ENCODE data around the gene PTPRN2.
"Not testable (repeated sequence)": the region's sequence is repeated elsewhere in the genome, so short reads cannot be mapped to it uniquely, and the experiment has no call there.

Gene PTPRN2

DNA sequence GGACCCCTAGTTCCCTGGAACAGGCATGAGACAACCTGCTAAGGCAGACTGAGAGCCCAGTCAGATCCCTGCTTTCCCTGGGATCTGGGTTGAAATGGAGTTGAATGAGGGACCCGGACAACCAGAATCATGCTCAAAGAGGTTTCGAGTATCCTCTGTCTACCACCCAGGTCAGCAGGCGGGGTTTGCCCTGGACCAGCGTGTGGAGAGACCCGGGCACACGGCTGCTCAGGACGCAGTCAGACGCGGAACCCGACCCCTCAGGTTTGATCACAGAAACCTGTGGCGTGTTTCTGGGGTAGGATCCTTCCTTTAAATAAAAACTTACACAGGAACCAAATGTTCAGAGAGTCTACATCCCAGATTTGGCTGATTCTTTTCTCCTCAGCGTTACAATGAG lies 330.6 kb downstream of the PTPRN2 start:
- DNase-seq (ENCODE audit: low read depth, low spot score) = no peak

DNA sequence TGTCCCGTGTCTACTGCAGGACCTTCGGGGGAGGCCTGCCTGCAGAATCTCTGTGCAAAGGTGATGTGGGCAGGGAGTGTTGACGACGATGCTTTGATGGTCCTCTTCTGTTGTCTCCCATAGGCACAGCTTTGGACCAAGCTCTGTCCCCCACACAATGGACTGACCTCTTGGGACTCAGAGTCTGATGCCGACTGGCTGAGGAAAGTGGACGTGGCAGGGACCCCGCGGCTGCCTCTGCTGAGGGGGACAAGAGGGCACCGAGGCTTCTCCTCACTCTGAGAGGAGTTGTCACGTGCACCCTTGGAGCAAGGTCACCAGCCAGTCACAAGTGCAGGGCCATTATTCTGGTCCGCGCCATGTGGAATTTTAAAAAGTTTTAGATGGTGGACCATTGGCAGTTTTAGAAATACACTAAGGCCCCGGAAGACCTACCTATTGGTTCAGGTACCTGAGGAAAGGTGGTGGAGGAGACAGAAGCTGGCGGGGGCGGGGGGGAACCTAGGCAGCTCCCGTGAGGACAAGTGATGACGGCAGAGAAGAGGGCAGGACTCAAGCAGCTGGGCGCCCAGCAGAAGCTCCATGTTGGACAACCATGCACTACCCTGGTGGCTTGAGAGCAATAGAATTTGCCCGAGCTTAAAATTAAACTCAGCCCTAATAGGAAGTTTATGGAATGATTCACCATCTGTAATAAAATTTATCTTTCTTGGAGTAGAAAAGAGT lies 331.4 kb downstream of the PTPRN2 start:
- no peak overlapping the region for H3K27ac ChIP-seq
- DNase-seq (ENCODE audit: low read depth, low spot score) = no peak

More for the DNA sequence above, 330.6 kb downstream of the PTPRN2 start:
- H3K27ac ChIP-seq = no peak overlapping the region

DNA sequence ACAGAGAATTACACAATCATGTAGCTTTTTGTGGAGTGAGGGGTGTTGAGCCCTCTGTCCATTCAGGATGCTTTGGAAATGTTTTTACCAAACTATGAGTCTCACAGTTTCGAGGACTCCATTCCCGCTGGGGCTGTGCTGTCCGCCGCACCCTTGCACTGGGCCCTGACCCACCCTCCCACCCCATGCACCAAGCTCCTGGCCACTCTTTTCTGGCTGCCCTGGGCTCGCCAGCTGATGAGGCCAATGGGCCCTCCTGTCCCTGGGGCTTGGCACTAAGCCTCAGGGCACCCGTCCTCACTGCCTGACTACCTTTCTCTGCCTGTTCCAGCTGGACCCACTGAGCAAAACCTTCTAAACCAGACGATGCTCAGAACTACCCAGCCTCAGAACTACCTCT lies 332.1 kb downstream of the PTPRN2 start:
- DNase-seq (ENCODE audit: low read depth, low spot score) = no peak
- H3K27ac ChIP-seq = no peak overlapping the region

DNA sequence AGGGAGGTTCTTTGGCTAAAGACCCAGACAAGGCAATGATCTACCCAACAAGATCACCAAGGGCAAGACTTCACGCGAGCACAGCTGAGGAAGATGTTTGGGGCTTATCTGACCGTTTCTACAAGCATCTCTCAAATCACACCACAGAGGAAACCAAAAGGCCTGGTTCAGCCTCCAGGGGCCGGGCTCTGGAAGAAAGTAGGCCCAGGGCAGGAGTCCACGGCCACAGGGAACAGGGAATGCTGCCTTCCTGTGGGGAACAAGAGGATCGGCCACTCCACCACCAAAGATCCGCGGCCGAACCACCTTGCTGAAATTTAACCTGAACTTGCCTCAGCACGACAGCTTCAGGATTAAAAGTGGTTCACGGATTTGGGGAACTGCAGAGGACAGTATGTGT lies 332.5 kb downstream of the PTPRN2 start:
- H3K27ac ChIP-seq = no peak overlapping the region
- DNase-seq (ENCODE audit: low read depth, low spot score) = no peak

DNA sequence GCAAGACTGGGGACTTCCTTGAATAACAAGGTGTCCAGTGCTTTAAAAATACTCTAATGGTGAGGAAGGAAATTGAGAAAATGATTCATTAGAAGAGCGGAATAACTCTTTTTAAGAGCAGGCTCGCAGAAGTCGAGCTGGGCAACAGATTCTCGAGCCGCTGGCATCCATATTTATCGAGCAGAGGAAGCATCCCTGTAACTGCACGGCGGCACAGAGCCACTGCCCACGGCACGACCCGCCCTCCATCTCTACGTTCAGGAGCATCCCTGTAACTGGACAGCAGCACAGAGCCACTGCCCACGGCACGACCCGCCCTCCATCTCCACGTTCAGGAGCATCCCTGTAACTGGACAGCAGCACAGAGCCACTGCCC lies 334.0 kb downstream of the PTPRN2 start:
- not testable (repeated sequence) for DNase-seq (ENCODE audit: low read depth, low spot score); H3K27ac ChIP-seq

DNA sequence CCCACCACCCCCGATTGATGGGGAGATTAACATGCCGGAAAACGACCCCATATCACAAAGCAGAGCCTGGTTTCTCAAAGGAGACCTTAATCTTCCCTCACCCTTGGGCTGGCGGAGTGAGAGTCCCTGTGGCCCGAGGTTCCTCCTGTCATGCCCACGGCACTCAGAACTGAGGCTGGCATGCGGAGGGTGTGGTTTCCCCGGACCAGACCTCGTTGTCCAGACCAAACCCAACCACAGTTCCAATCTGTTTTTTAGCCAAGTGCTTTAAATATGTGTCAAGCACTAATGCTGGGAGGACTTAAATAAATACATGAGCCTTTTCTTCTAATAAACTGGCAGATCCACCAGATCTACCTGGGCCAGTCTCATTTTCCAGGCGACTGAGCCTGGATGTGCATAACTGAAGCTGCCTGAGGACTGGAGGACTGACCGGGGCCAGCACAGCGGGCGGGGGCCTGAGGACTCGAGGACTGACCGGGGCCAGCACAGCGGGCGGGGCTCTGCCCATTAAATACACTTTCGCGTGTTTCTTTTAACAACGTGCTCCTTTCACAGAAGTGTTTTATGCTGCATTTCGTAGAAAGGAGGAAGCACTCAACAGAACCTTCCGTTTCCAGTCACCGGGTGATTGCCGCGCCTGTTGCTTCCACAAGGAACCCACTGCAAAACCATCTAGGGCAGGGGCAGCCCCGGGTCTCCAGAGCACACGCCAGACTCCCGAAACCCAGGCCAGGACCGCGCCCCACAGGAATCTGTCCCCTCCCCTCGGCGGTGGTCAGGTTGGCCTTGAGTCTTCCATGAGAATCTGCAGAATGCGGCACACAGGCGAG lies 334.6 kb downstream of the PTPRN2 start:
- no peak for DNase-seq (ENCODE audit: low read depth, low spot score)
- H3K27ac ChIP-seq = no peak overlapping the region

DNA sequence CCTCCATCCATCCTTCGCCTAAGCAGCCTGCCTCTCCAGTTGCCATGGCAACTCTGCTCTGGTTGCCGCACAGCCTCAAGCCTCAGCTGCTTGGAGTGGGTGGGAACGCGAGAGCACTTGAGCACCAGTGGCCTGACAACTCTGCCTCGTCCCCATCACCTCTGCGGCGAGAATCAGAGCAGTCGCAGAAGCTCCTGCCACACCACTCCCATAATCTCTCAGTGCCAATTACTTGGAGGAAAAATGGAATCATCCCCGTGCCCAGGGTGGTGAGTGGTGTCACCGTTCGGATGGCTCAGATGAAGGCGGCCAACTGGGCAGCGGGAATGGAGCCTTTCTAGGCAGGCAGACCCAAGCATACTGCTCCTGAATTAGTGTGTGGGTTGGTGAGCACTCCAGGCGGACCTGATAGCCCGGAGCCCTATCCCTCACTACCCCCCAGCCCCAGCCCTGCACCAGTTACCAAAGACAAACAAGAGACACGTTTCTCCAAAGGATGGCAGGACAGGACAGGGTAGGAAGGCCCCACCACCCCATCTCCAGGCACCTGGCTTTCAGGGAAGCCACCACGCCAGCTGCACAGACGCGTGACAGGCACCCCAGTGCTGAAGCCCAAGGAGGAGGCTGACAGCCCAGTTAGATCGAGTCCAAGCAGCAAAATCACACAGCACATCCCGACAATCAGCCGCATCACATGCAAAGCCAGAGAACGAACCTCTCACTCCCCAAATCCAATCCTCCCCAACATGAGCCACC lies 335.4 kb downstream of the PTPRN2 start:
- H3K27ac ChIP-seq = no peak overlapping the region
- DNase-seq (ENCODE audit: low read depth, low spot score) = no peak

DNA sequence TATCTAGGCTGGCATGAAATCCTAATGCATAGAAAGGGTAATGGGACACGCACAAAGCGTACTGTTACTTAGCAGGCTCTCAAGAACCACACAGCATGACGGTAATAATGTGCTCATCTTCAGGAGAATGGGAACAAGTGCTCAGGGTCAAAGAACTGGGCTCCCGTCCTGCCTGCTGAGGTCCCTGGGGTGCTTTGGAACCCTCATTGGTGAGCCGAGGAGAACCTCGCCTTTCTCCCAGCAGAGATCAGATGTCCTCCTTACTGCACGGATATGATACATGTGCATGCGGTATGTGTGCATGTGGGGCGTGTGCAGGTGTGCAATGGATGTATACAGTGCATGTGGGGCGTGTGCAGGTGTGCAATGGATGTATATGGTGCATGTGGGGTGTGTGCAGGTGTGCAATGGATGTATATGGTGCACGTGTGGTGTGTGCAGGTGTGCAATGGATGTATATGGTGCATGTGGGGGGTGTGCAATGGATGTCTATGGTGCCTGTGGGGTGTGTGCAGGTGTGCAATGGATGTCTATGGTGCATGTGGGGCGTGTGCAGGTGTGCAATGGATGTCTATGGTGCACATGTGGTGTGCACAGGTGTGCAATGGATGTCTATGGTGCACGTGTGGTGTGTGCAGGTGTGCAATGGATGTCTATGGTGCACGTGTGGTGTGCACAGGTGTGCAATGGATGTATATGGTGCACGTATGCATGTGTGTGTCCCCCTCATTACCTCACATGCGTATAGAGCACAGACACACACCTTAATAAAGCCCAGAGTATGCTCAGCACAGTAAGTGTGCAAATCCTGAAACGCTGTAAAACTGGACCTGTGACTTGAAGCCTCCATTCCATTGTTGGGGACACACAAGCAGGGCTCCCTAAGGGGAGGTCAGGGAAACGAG lies 336.3 kb downstream of the PTPRN2 start:
- H3K27ac ChIP-seq = no peak overlapping the region

DNA sequence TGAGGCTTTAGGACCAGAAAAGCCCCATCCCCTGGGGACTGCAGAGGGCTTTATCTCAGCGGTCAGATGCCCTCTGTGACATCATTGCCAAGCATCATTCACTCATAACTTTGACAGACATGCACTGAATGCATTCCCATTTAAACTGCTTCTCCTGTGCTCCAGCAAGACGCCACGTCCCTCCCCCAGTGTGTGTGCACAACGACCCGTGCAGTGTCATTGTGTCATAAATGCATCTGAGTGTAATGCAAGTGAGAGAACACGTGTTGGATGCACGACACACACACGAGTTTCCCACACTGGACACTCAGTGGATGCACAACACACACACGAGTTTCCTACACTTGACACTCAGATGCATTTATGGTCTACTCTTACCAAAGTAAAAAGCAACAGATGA lies 337.9 kb downstream of the PTPRN2 start:
- no peak for DNase-seq (ENCODE audit: low read depth, low spot score)
- H3K27ac ChIP-seq = no peak overlapping the region

More for the DNA sequence above, 336.3 kb downstream of the PTPRN2 start:
- DNase-seq (ENCODE audit: low read depth, low spot score) = no peak

DNA sequence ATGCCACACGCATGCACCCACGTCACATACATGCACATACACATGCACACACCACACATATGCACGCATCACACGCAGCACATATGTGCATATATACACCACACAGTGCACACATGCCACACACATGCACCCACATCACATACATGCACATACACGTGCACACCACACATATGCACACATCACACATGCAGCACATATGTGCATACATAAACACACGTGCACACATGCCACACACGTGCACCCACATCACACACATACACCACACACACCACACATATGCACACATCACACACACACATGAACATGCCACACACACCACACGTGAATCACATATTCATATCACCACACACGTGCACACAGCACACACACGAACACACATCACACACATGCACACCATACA lies 338.8 kb downstream of the PTPRN2 start:
- no peak overlapping the region for H3K27ac ChIP-seq
- DNase-seq (ENCODE audit: low read depth, low spot score) = no peak

DNA sequence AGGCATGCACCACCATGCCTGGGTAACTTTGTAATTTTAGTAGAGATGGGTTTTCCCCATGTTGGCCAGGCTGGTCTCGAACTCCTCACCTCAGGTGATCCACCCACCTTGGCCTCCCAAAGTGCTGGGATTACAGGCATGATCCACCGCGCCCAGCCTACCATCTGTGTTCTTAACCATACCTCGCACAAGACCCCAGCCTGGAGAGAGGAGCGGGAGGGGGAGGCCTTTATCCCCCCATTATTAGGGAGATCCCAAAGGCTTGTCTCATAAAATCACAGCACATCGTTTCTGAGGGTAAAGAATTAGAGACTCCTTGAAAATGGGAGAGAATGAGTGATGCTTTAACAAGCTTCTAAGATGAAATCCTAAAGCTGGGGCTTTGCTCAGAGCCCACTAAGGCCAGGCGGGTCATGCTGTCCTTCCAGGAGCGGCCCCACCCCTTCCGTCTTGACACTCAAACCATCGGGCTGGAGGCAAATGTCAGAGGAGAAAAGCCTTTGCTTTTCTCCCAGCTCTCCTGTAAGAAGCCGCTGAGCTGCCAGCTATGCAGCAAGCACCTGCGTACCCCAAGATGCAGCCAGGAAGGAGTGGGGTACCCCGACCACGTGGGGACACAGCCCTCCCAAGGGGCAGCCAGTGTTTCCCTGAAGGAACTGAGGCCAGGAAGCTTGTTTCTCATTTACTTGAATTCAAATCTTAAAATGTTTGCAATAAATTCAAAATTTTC lies 339.7 kb downstream of the PTPRN2 start:
- DNase-seq (ENCODE audit: low read depth, low spot score) = no peak
- no peak overlapping the region for H3K27ac ChIP-seq

DNA sequence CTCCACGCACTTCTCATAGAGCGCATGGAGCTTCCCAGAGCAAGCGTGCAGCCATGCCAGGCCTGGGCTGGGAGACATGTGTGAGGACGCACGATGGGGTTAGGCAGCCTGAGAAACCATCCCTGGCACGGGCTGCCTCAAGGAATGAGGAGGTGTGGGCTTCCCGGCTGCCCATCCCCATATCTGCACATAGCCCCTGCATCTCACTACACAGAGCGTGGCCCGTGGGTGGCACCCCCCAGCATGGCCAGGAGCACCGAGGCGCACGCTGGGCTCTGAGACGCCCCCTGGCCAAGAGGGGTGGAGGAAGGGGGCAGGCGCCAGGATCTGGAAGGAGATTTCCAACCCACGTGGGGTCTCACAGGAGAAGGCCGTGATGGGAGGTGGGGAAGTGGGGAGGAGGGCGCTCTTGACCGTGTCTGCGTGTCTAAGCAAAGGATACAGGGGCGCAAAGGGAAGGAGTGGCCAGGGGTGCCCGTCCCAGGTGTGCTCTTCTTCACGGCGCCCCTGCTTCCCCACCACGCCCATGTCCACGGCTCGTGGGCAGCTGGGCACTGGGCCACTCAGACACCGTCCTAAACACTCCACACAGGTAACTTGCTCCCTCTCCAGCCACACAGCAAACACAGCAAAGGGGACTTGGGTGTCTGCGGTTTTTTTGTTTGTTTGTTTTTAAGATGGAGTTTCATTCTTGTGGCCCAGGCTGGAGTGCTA lies 340.5 kb downstream of the PTPRN2 start:
- no peak overlapping the region for H3K27ac ChIP-seq
- DNase-seq (ENCODE audit: low read depth, low spot score) = no peak

DNA sequence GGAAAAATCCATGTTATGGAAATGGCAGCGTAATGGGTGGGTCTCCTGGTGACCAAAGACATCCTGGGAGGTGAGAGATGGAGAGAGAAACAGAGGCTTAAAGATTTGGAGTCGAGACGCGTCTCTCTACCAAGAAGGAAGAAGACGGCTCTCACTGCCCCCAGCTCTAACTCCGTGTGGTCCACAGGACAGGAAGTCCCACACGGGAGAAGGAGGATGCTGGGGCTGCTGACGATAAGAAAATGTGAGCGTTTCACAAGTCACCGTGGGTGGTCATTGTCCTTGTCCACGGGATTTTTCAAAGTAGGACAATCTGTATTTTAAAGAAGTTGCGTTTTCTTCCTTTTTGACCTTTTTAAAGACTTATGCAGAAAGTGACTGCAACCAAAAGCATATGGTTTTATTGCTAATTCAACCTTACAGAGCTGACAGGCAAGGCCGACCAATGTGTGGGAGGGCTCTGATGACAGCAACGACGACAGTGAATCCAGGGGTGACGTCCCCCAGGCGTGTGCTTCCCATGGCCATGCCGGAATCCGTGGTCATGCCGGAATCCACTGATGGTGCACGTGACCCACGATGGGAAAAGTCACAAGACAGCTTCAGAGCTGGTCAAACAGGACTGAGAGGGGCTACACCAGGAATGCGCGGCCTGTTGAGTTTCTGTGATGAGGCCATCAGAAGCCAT lies 341.2 kb downstream of the PTPRN2 start:
- DNase-seq (ENCODE audit: low read depth, low spot score) = no peak
- no peak overlapping the region for H3K27ac ChIP-seq

DNA sequence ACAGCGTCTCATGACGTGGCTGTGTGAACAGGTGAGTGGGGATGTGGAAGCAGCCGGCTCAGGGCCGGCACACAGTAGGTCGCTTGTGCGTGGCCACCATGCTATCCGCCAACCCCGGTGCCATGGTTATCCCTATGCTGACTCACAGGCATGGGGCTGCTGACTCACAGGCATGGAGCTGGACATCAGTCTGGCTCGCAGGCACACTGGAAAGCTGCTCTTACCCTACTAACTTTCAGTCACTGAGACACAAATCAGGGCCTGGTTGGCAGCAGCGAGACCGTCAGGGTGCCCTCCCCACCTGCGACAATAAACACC lies 341.9 kb downstream of the PTPRN2 start:
- H3K27ac ChIP-seq = no peak overlapping the region
- no peak for DNase-seq (ENCODE audit: low read depth, low spot score)

DNA sequence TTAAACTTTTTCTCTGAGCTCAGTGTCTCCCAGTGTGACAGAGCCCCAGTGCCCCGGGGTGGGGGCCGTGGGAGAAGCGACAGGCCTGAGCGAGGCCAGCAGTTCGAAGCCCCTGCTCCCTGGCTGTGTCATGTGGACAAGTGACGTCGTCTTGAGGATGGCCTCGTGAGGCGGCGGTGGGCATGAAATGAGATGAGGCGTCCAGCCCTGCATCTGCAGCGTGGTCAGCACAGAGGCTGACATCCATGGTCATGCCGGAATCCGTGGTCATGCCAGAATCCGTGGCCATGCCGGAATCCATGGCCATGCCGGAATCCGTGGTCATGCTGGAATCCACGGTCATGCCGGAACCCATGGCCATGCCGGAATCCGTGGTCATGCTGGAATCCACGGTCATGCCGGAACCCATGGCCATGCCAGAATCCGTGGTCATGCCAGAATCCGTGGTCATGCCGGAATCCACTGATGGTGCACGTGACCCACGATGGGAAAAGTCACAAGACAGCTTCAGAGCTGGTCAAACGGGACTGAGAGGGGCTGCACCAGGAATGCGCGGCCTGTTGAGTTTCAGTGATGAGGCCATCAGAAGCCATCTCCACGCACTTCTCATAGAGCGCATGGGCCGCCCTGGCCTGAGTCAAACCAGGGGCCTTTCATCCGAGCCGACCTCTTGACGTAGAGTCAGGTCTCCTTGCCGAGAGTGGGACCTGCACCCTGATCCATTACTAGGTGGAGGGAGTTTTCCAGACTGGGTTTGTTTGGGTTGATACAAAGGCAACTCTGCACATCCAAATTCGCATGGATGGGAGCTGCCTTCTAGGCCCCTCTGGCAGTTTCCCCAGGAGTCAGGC lies 342.5 kb downstream of the PTPRN2 start:
- no peak for DNase-seq (ENCODE audit: low read depth, low spot score)
- no peak overlapping the region for H3K27ac ChIP-seq

DNA sequence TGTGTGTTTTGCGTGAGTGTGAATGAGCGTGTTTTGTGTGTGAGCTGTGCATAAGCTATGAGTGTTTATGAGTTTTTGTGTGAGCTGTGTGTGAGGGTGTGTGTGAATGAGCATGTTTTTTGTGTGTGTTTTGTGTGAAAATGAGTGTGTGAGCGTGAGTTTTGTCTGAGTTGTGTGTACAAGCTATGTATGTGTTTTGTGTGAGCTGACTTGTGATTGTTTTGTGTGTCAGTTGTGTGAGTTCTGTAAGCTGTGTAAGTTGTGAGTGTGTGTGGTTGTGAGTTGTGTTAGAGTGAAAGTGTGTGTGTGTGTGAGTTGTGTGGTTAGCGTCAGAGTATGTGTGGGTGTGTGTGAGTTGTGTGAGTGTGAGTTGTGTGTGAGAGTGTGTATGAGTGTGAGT lies 343.2 kb downstream of the PTPRN2 start:
- H3K27ac ChIP-seq = no peak overlapping the region
- no peak for DNase-seq (ENCODE audit: low read depth, low spot score)

DNA sequence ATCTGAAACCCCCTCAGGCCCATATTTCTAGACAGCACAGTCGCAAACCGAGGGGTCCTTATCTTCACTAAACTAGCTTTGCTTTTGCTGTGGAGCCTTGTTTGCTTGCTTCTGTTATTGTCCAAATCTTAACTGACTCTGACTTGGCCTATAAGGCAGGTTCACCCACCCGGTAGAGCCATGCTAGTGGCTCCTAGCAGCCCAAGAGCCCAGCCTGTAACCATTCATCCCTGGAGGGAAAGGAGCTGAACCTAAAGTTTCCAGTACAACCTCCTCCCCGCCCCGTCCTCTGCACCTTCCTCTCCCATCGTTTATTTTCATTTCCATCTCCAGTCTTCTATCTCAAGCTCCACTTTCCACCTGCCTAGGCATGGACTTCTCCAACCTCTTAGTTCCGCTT lies 345.7 kb downstream of the PTPRN2 start:
- DNase-seq (ENCODE audit: low read depth, low spot score) = no peak
- H3K27ac ChIP-seq = no peak overlapping the region

All from epithelial cell of prostate (primary cell).